BE2C (cell line): ENCODE measurements around the gene HEPACAM2.

Source experiments
- DNase-seq: peaks from one replicate; pipeline ENCODE4 v3.0.0-alpha.2; 2020
- H3K27me3 ChIP-seq: fragments of 250-450 bp; sonication (Bioruptor Pico); 2 replicates; pipeline ENCODE4 v1.5.1; 2020; ENCODE audit warnings: mild to moderate bottlenecking
- H3K36me3 ChIP-seq: fragments of 250-450 bp; sonication (Bioruptor Pico); 2 replicates; pipeline ENCODE4 v1.5.1; 2020; ENCODE audit warnings: mild to moderate bottlenecking
- H3K4me1 ChIP-seq: fragments of 250-450 bp; sonication (Bioruptor Pico); 2 replicates; pipeline ENCODE4 v1.5.1; 2020
- H3K4me3 ChIP-seq: 2 replicates; pipeline ENCODE4 v1.5.1; 2011; ENCODE audit warnings: low read depth, low read length
- H3K9me3 ChIP-seq: fragments of 250-450 bp; sonication (Bioruptor Pico); 2 replicates; pipeline ENCODE4 v1.5.1; 2020
- TF ChIP-seq, protein P1 (sequence below): IDR thresholded peaks from 2 replicates; pipeline ENCODE4 v1.5.1; 2012; ENCODE audit warnings: mild to moderate bottlenecking, low read depth, low read length

Gene HEPACAM2

DNA sequence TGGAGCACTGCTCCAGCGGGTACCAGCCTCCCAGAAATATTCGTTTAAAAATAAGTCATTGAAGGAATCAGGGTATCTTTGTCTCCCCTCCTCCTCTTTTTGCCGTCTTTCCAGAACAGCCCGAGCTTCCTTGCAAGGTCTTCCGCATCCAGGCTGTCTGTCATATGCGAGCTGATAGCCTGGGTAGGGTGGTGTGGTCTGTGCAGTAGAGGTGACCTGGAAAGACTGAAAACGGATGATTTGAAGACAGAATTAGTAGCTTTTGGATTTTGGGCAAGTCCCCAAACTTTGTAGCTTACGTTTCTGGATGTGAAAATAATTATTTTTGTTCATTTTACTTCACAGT is 6.4 kb upstream of the HEPACAM2 start:
- DNase-seq, result peak; percentile 6
- TF ChIP-seq, protein P1, sequence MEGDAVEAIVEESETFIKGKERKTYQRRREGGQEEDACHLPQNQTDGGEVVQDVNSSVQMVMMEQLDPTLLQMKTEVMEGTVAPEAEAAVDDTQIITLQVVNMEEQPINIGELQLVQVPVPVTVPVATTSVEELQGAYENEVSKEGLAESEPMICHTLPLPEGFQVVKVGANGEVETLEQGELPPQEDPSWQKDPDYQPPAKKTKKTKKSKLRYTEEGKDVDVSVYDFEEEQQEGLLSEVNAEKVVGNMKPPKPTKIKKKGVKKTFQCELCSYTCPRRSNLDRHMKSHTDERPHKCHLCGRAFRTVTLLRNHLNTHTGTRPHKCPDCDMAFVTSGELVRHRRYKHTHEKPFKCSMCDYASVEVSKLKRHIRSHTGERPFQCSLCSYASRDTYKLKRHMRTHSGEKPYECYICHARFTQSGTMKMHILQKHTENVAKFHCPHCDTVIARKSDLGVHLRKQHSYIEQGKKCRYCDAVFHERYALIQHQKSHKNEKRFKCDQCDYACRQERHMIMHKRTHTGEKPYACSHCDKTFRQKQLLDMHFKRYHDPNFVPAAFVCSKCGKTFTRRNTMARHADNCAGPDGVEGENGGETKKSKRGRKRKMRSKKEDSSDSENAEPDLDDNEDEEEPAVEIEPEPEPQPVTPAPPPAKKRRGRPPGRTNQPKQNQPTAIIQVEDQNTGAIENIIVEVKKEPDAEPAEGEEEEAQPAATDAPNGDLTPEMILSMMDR, result no peak
- no peaks in the 10 kb centered on the region for H3K9me3 ChIP-seq

DNA sequence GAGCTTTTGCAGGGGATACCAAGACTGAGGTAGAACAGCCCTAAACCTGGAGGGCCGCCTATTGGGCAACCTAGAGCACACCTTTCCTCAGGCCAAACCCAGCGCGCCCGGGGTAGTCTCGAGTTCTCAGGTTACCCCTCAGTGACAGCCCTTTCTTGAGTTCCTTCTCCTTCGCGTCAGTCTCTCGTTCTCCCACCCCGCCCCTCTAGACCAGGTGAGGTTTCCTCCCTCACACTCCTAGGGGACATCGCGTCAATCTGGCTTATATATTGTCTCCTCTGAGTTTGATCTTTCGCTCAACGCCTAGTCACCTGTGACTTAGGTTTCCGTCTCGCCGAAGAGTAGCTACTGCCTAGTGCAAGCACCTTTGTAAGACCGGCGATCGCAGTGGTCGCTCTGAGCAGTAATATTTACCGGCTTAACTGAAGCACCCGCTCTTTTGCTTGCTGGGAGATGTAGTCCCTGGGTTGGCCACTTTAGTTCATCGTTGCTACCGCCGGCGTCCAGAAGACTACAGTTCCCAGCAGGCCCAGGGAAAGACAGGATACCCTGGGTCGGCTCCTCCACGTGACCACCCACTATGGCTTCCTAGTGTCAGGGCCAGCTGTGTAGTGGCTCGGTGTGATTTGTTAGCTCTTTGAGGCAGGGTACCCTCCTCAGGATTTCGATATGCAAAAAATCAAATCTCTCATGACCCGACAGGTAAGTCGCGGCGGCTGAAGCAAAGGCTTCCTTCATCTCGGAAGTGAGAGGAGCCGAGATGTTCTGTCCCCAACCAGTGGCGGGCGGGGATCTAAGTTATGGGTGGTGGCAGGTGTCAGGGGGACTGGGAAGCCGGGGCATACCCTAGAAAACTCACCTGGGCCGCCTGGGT is 5.8 kb upstream of the HEPACAM2 start, which contains the start of gene VPS50:
Gene VPS50, plus strand, starts transcription at position 568 of the 874 bp plus-strand sequence. Its CDS starts 102 bp downstream, at position 670.
- TF ChIP-seq, protein P1, result no peak
- H3K4me3 ChIP-seq, result peak within 1 kb of the TSS; percentile 87
- H3K9me3 ChIP-seq, result no peaks in the 10 kb centered on the region
- no peaks in the 10 kb centered on the region for H3K27me3 ChIP-seq
- no peaks in the 10 kb centered on the region for H3K36me3 ChIP-seq
- DNase-seq, result peak; percentile 93
- H3K4me1 ChIP-seq, result no peaks in the 10 kb centered on the region

More for the DNA sequence above, 6.4 kb upstream of the HEPACAM2 start:
- Histone ChIP-seq H3K27me3 (no peaks in the 10 kb centered on the region), H3K4me3 (peak overlapping the region; percentile 87), H3K36me3 (no peaks in the 10 kb centered on the region), H3K4me1 (no peaks in the 10 kb centered on the region)

DNA sequence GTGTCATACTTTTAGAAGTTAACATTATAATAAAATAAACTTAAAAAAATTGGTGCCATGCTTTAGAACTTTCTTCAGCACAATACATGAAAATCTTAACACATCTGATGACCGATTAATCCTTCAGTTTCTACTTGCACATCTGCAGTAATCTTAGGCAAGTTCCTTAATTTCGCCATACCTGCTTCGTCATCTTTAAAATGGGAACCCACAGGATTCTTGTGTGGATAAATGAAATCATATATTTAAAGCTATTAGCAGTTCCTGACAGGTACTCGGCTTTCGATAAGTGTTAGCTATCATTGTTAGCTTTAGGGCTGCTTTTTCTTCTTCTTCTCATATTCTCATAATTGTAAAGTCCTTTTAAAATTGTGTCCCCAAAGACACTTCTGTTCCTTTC is 5.0 kb upstream of the HEPACAM2 start:
- H3K36me3 ChIP-seq, result no peaks in the 10 kb centered on the region
- peak overlapping the region; percentile 87 for H3K4me3 ChIP-seq
- H3K27me3 ChIP-seq, result no peaks in the 10 kb centered on the region
- H3K9me3 ChIP-seq, result no peaks in the 10 kb centered on the region
- no peak for DNase-seq
- no peaks in the 10 kb centered on the region for H3K4me1 ChIP-seq
- TF ChIP-seq, protein P1, result no peak

DNA sequence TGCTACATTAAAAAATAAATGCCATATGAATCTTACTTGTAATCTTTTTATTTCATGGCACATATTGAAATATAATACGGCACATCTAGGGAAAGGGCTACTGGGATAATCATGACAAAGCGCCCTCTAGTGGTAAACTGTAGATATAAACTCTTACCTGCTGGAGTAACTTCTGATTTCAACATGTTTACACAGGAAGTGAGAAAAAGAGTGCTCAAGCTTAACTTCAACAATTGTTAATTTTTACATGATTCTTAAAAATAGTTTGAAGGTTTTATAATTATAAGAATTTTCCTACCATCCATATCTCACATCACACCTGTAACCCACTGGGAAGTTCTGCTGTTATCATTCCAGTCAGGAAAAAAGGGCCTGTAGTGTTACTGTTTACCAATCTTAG is 2.0 kb upstream of the HEPACAM2 start:
- H3K9me3 ChIP-seq, result no peaks in the 10 kb centered on the region
- no peak overlapping the region for H3K4me3 ChIP-seq

DNA sequence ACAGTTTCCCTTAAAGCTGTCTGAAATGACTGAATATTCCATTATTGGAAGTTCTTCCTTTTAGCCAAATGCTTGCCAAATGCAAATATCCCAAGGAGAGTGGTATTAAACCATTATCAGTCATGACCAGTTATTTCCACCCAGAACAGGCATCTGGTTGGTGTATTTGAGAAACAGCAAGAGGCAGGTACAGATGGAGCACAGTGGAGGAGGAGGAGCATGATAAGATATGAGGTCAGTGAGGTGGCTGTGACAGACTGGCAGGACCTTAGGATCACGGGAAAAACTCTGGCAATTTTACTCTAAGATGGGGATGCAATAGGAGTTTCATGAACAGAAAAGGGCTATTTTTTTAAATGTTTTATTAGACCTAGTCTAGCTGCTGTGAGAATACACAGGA is 6.4 kb downstream of the HEPACAM2 start:
- TF ChIP-seq, protein P1, result no peak
- Histone ChIP-seq H3K4me3 (no peak overlapping the region), H3K4me1 (no peaks in the 10 kb centered on the region), H3K36me3 (no peaks in the 10 kb centered on the region), H3K9me3 (no peaks in the 10 kb centered on the region), H3K27me3 (peaks cover 17% of the 10 kb centered on the region)
- no peak for DNase-seq

More for the DNA sequence above, 2.0 kb upstream of the HEPACAM2 start:
- Histone ChIP-seq H3K27me3 (peaks cover 6% of the 10 kb centered on the region; the same call in 1 of the 2 replicates), H3K36me3 (no peaks in the 10 kb centered on the region), H3K4me1 (no peaks in the 10 kb centered on the region)
- peak; percentile 12 for DNase-seq
- TF ChIP-seq, protein P1, result peak; percentile 80

DNA sequence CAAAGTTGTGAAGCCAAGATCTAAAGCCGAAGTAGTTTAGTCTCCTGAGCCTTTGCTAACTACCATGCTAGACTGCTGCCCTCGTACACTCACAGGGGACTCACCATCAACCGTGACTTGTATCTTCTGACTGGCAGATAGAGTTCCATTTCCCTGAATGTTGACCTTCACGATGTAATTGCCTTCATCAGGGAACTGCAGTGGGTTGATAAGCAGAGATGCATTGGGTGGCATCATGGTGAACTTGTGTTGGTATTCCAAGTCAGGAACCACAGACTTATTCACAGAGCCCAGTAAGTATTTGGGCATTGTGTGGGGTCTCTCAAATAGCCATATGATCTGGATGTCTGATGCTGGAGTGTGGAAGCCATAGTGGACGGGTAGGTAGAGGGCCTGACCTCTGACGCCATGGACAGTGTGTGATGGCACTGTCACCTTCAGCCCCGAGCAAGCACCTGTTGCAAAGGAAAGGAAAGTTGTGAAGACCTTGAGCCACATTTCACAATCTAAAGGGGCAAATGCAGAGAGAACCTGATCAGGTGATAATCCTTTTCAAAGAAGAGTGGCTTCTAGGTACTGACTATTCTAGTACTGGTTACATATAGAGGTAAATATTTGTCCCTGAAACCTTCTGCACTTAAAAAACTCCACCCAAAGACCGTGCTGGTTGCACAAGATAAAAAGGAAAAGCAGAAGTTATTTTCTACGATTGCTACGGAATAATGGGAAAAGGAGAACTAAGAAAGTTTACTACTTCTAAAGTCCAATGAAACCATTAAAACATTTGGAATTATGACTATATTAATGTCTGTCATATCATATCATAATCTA is 7.1 kb downstream of the HEPACAM2 start:
- no peak for DNase-seq
- Histone ChIP-seq H3K4me1 (no peaks in the 10 kb centered on the region), H3K9me3 (no peaks in the 10 kb centered on the region), H3K4me3 (no peak overlapping the region), H3K27me3 (peaks cover 13% of the 10 kb centered on the region), H3K36me3 (no peaks in the 10 kb centered on the region)
- TF ChIP-seq, protein P1, result no peak
